A673 (cell line): Measurements from ENCODE around the gene MILR1. TPM values are rescaled to one million over a fixed set of nuclear protein-coding genes. Genes with fewer than 3 reads are reported as not detected.

ENCODE experiments used
- BruUV-seq: library from RNA; stranded (reverse); fragments of 400-500 nt; replicated peaks from 2 replicates; lab custom pipeline; 2021; lab: Mats Ljungman, UMichigan
- CTCF ChIA-PET: fragments of 300-600 bp; sonication (Branson Sonifier 250); formaldehyde crosslinking; loops from one replicate; lab custom pipeline; 2022; ENCODE audit warnings: antibody characterized with exemption; lab: Charles Lee
- POLR2A ChIA-PET: fragments of 300-600 bp; sonication (Branson Sonifier 250); formaldehyde crosslinking; loops from one replicate; lab custom pipeline; 2022; ENCODE audit warnings: antibody characterized with exemption; ENCODE audit not compliant: low non-redundant PET; lab: Charles Lee
- DNase-seq: peaks from one replicate; pipeline ENCODE4 v3.0.0-alpha.2; 2015; ENCODE audit warnings: low spot score
- H3K27ac ChIP-seq: fragments of 200-600 bp; sonication (generic); 2 replicates; pipeline ENCODE4 v1.5.1; 2016; ENCODE audit warnings: mixed run types, low read depth, mild to moderate bottlenecking, mixed read lengths, antibody characterized with exemption, low read length; ENCODE audit not compliant: poor library complexity, severe bottlenecking
- H3K27me3 ChIP-seq: fragments of 200-600 bp; sonication (generic); replicated peaks from 2 replicates; pipeline ENCODE4 v1.6.1; 2017; ENCODE audit warnings: mixed run types, low read depth, mild to moderate bottlenecking, mixed read lengths, antibody characterized with exemption, low read length; ENCODE audit not compliant: insufficient read depth, poor library complexity
- H3K36me3 ChIP-seq: fragments of 200-600 bp; sonication (generic); 2 replicates; pipeline ENCODE4 v1.6.1; 2016; ENCODE audit warnings: mixed run types, mild to moderate bottlenecking, mixed read lengths, antibody characterized with exemption, low read length; ENCODE audit not compliant: insufficient read depth, poor library complexity, severe bottlenecking
- H3K4me1 ChIP-seq: fragments of 200-600 bp; sonication (generic); 2 replicates; pipeline ENCODE4 v1.6.1; 2017; ENCODE audit warnings: mixed run types, mild to moderate bottlenecking, mixed read lengths, antibody characterized with exemption, low read length; ENCODE audit not compliant: insufficient read depth, poor library complexity, severe bottlenecking
- H3K4me3 ChIP-seq: fragments of 200-600 bp; sonication (generic); 2 replicates; pipeline ENCODE4 v1.5.1; 2016; ENCODE audit warnings: low read depth, mixed run types, mild to moderate bottlenecking, mixed read lengths, low read length; ENCODE audit not compliant: poor library complexity, severe bottlenecking
- H3K9me3 ChIP-seq: fragments of 200-600 bp; sonication (generic); 2 replicates; pipeline ENCODE4 v1.6.1; 2016; ENCODE audit warnings: mixed run types, low read depth, mild to moderate bottlenecking, mixed read lengths, antibody characterized with exemption, low read length; ENCODE audit not compliant: poor library complexity, severe bottlenecking
- EZH2 ChIP-seq: fragments of 200-600 bp; sonication (generic); IDR thresholded peaks from 2 replicates; pipeline ENCODE4 v1.6.1; 2017; ENCODE audit warnings: borderline replicate concordance, low read depth, mild to moderate bottlenecking, mixed read lengths, antibody characterized with exemption, low read length; ENCODE audit not compliant: poor library complexity, severe bottlenecking
- intact Hi-C: fragments of 100-400 bp; cut with micrococcal nuclease; formaldehyde crosslinking; loops from one replicate; pipeline ENCODE4 v1.10.0; 2022; ENCODE audit not compliant: unreplicated experiment
- total RNA-seq: library from RNA; stranded (reverse); gene quantifications from 2 replicates; pipeline ENCODE4 v1.2.3, GENCODE V29; 2021
- TF ChIP-seq, protein P1 (sequence below): fragments of 300-800, 200-600 bp; sonication (generic); conservative IDR thresholded peaks from 2 replicates; pipeline ENCODE4 v1.5.1; 2017; ENCODE audit warnings: low read depth, mild to moderate bottlenecking, antibody characterized with exemption, low read length, moderate library complexity, mixed read lengths

MILR1 gene
- total RNA-seq, 1 experiment from 2014 or later: not detected

DNA sequence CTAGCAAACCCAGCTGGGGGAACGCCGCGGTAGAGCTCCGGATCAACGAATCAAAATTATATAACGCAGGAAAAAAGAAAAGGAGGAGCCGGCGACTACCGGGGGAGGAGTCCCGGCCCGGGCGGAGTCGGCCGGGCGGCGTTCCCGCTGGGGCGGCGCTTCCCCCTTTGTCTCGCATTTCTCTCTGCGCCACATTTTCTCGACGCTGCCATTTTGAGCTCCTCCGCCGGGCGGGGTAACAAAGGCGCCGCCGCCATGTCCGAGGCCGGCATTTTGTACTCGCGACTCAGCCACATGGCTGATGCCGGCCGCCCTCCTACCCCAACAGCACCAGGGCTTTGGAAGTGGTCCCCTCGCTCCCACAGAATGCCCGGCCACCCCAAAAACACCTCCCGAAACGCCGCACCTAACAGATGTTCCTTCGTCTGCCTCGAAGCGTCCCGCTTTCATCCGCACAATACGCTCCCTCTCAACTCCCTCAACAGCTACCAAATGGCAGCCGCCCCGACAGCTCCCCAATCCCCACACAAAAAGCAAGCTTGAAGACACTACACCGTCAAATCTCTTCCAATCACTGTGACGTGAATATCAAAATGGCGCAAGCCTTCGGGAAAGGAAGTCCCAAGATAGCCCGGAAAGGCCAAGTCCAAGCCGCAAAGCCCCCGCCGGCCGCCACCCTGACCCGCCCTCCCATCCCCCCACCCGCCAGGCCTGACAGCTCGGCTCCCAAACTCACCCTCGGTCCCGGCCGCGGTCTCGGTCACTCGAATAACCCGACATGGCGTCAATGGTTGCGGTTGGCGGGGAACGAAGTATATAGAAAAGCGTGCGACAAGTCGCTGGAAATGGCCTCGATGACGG lies 56.7 kb downstream of the MILR1 start:
- peak; percentile 90 for DNase-seq
- peaks cover 10% of the 10 kb centered on the region for H3K4me1 ChIP-seq
- H3K36me3 ChIP-seq: peaks cover 64% of the 10 kb centered on the region
- ChIA-PET CTCF (no interaction called here), POLR2A (interaction anchor here (0.5 to 1.2 kb wide), 5 partner anchors 9 to 1836 kb away, joined by 3 to 8 read pairs (median 3); partner anchors contain the start of gene POLG2)
- H3K27me3 ChIP-seq: no peaks in the 10 kb centered on the region
- no TSS peak for BruUV-seq
- H3K9me3 ChIP-seq: no peaks in the 10 kb centered on the region
- peak overlapping the region; percentile 99 for H3K27ac ChIP-seq
- intact Hi-C loops: loop anchor here (1.0 to 5.0 kb wide), 3 partner anchors 8 to 477 kb away; partner anchors contain the start of gene POLG2
- no peak for TF ChIP-seq EZH2
- TF ChIP-seq, protein P1, sequence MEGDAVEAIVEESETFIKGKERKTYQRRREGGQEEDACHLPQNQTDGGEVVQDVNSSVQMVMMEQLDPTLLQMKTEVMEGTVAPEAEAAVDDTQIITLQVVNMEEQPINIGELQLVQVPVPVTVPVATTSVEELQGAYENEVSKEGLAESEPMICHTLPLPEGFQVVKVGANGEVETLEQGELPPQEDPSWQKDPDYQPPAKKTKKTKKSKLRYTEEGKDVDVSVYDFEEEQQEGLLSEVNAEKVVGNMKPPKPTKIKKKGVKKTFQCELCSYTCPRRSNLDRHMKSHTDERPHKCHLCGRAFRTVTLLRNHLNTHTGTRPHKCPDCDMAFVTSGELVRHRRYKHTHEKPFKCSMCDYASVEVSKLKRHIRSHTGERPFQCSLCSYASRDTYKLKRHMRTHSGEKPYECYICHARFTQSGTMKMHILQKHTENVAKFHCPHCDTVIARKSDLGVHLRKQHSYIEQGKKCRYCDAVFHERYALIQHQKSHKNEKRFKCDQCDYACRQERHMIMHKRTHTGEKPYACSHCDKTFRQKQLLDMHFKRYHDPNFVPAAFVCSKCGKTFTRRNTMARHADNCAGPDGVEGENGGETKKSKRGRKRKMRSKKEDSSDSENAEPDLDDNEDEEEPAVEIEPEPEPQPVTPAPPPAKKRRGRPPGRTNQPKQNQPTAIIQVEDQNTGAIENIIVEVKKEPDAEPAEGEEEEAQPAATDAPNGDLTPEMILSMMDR: no peak
- peak overlapping the region; percentile 90 for H3K4me3 ChIP-seq

- ChIA-PET CTCF (no interaction called here), POLR2A (interaction anchor here (0.9 to 1.2 kb wide), 2 partner anchors 9 to 143 kb away, joined by 8 to 11 read pairs; partner anchors contain the start of gene POLG2)
- no peaks in the 10 kb centered on the region for H3K9me3 ChIP-seq
- BruUV-seq: no TSS peak
- peak within 1 kb of the TSS; percentile 90 for H3K4me3 ChIP-seq
- H3K27me3 ChIP-seq: no peaks in the 10 kb centered on the region
- H3K27ac ChIP-seq: peak within 1 kb of the TSS; percentile 99
- H3K36me3 ChIP-seq: peaks cover 61% of the 10 kb centered on the region
- TF ChIP-seq EZH2: no peak
- TF ChIP-seq, protein P1: no peak
- DNase-seq: peak; percentile 96
- peaks cover 10% of the 10 kb centered on the region for H3K4me1 ChIP-seq
- intact Hi-C loops: loop anchor here (5.0 kb wide), 2 partner anchors 141 to 476 kb away; no protein-coding TSS in a partner anchor
These were observed 57.3 kb downstream of the MILR1 start, which contains the start of gene DDX5 for GRCh38 chr17:64506201-64506575. Gene DDX5, minus strand, starts transcription at chr17:64506289. Its CDS starts 170 bp downstream, at chr17:64506119.

GRCh38 chr17:64506576-64507412 lies 57.9 kb downstream of the MILR1 start, which contains the start of gene CEP95:
Gene CEP95, plus strand, starts transcription at chr17:64506977. Its CDS starts 121 bp downstream, at chr17:64507098.
- peak within 1 kb of the TSS; percentile 90 for H3K4me3 ChIP-seq
- CTCF ChIA-PET: no interaction called here
- no TSS peak for BruUV-seq
- no peaks in the 10 kb centered on the region for H3K27me3 ChIP-seq
- H3K27ac ChIP-seq: peak within 1 kb of the TSS; percentile 99
- intact Hi-C loops: loop anchor here (5.0 kb wide), 2 partner anchors 141 to 476 kb away; no protein-coding TSS in a partner anchor
- H3K4me1 ChIP-seq: peaks cover 10% of the 10 kb centered on the region
- TF ChIP-seq EZH2: no peak
- TF ChIP-seq, protein P1: no peak
- H3K36me3 ChIP-seq: peaks cover 61% of the 10 kb centered on the region
- peak; percentile 98 for DNase-seq
- no peaks in the 10 kb centered on the region for H3K9me3 ChIP-seq
- POLR2A ChIA-PET: interaction anchor here (0.6 to 0.9 kb wide), 3 partner anchors 8 to 142 kb away, joined by 3 to 11 read pairs (median 3); no protein-coding TSS in a partner anchor
